Breast epithelium (tissue), 4 donors: ENCODE data around the gene LSS. TPM values are rescaled to one million over a fixed set of nuclear protein-coding genes. Genes with fewer than 3 reads are reported as not detected.

ENCODE experiments used
- DNase-seq, 2 donors: peaks; one replicate each; pipeline ENCODE4 v3.0.0-alpha.2; 2019; ENCODE audit warnings: low spot score in 2 of 2
- H3K27ac ChIP-seq, 2 donors: fragments of 200-600 bp; sonication (generic) in 1 of 2; one replicate each; pipeline ENCODE4 v1.5.1; 2016 to 2019; ENCODE audit warnings: mild to moderate bottlenecking in 1 of 2
- H3K27me3 ChIP-seq, 2 donors: fragments of 200-600 bp; sonication (generic) in 1 of 2; one replicate each; pipeline versions ENCODE4 v1.5.1 to v1.6.0; 2017 to 2019; ENCODE audit warnings: control low read depth in 1 of 2, mild to moderate bottlenecking in 1 of 2
- H3K36me3 ChIP-seq: fragments of 200-600 bp; one replicate; pipeline ENCODE4 v1.5.1; 2019
- H3K4me1 ChIP-seq, 2 donors: fragments of 200-600 bp; sonication (generic); one replicate each; pipeline ENCODE4 v1.5.1; 2016 to 2019; ENCODE audit warnings: control low read depth in 1 of 2
- H3K4me3 ChIP-seq, 3 donors: fragments of 200-600 bp; sonication (generic); 1 replicate in 2 of 3; 2 replicates in 1 of 3; pipeline ENCODE4 v1.5.1; 2016 to 2019; ENCODE audit warnings: mild to moderate bottlenecking in 3 of 3, moderate library complexity in 2 of 3
- H3K9me3 ChIP-seq, 2 donors: fragments of 200-600 bp; sonication (generic) in 1 of 2; one replicate each; pipeline ENCODE4 v1.5.1; 2016 to 2019; ENCODE audit warnings: control low read depth in 1 of 2
- CTCF ChIP-seq, 3 donors: fragments of 450-650 bp; IDR thresholded peaks; one replicate each; pipeline ENCODE4 v1.5.1; 2016 to 2017; ENCODE audit warnings: antibody characterized with exemption in 3 of 3, mild to moderate bottlenecking in 3 of 3, moderate library complexity in 3 of 3
- POLR2A ChIP-seq: fragments of 450-650 bp; IDR thresholded peaks from one replicate; pipeline ENCODE4 v1.6.1; 2016; ENCODE audit warnings: antibody characterized with exemption, mild to moderate bottlenecking, moderate library complexity
- POLR2AphosphoS5 ChIP-seq, 3 donors: sonication (generic); formaldehyde crosslinking; IDR thresholded peaks; one replicate each; pipeline ENCODE4 v1.6.1; 2017; ENCODE audit warnings: antibody characterized with exemption in 3 of 3
- intact Hi-C: fragments of 100-400 bp; cut with DNase I; formaldehyde crosslinking; loops from one replicate; pipeline ENCODE4 v1.15.1; 2023; ENCODE audit warnings: low total_unique reads
- total RNA-seq, 3 donors: library from RNA; depleted of rRNA; stranded (reverse); fragments of >200 nt; gene quantifications; one replicate each; pipeline ENCODE4 v1.1.0, GENCODE V29; 2016

LSS gene
- total RNA-seq, 3 donors from 2014 or later = 41.4 to 144 (median 56.4) TPM

DNA sequence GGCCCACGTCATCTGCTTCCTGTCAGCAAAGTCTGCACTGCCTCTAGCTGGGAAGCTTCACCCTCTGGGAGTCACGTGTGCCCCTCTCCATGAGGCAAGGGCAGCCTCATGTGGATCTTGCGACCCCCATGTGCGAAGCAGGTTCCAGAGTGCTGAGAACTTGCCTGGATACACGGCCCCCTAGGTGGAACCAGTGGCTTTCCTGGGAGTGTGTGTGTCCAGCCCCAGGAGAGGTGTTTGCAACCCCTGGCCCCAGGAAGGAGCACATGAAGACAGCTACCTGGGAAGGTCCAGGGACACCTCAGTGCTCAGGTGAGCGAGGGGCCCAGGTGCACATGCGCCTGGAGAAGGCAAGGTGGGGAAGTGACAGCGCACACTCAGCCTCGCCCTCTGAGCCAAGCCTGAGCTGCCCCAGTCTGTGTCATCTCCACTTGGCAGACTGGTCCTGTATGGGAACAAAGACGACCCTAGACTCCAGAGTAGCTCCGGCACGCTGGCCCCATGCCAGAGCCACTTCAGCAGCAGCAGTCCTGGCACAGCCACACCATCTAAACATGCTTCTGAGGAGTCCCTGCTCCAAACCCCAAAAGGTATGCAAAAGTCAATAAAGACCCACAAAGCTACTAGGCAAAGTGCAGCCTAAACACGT, 8.9 kb downstream of the LSS start:
- H3K36me3 ChIP-seq = no peaks in the 10 kb centered on the region
- DNase-seq = peak in 1 of 2 donors; percentile 52
- intact Hi-C loops = no loop called here

DNA sequence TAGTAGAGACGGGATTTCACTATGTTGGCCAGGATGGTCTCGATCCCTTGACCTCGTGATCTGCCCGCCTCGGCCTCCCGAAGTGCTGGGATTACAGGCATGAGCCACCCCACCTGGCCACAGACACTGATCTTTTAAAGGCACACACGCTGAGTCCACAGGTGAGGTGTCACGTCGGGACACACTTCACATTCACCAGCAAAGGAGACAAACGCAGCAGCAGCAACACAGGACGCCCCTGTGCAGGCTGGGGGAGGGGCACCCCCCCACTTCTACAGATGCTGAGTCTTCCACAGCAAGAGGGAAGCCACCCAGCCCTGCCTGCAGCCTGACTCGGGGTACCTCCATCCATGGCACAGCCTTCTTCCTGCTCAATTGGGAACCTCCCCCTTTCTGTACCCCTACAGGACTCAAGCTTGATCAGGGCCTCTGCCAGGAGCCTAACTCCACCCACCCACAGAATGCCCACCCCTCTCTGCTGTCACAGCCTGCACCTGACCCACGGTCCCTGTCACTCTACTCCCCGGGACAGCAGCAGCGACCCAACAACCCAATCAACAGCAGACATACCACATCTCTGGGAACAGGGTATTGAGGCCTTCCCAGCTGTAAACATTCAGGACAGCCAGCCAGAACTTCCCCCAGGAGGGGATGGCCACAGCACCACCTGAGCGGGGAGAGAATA, 9.5 kb downstream of the LSS start:
- Histone ChIP-seq H3K36me3 (no peaks in the 10 kb centered on the region), H3K4me1 (no peaks in the 10 kb centered on the region), H3K9me3 (no peaks in the 10 kb centered on the region), H3K4me3 (no peak overlapping the region), H3K27ac (no peak overlapping the region), H3K27me3 (no peaks in the 10 kb centered on the region)
- TF ChIP-seq POLR2AphosphoS5 (IDR thresholded peaks at IDR 0.05) = no peak
- no peak for TF ChIP-seq CTCF (IDR thresholded peaks at IDR 0.05)
- TF ChIP-seq POLR2A = no peak
- peak in 1 of 2 donors; percentile 50 for DNase-seq
- intact Hi-C loops = no loop called here

More for the DNA sequence above, 8.9 kb downstream of the LSS start:
- Histone ChIP-seq H3K4me3 (no peak overlapping the region), H3K4me1 (no peaks in the 10 kb centered on the region), H3K27me3 (no peaks in the 10 kb centered on the region), H3K27ac (no peak overlapping the region), H3K9me3 (no peaks in the 10 kb centered on the region)
- no peak for TF ChIP-seq CTCF (IDR thresholded peaks at IDR 0.05)
- no peak for TF ChIP-seq POLR2A
- no peak for TF ChIP-seq POLR2AphosphoS5 (IDR thresholded peaks at IDR 0.05)

DNA sequence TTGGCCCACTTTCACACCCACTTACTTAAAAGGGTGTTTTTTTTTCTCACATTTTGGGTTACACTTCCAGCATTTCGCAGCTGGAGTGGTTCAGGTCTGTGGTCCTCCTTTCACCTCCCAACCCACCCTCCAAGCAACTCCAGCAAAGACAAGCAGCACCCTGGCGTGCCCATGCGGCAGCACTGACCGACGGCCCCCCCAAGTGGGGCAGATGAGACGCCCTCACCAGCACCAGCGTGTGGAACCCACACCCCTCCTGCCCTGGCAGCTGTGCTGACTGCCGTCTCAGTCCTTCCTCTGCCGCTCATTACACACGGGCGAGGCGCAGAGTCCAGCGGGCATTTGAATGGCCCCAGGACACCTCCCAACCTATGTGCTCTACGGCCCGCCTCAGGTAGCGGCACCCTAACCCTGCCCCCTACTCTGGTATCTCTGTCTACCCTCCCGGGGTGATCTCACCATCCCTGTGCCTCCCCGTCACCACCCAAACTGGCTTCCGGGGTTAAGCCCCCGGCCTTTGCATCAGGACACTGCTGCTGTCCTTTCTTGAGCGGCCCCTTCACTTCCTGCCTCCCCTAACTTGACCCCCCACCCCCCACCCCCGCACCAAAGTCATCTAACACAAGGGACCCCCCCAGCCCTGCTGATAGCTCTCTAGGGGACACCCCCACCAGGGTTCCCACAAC, 10.9 kb downstream of the LSS start:
- Histone ChIP-seq H3K9me3 (no peaks in the 10 kb centered on the region), H3K27me3 (no peaks in the 10 kb centered on the region), H3K27ac (no peak overlapping the region), H3K4me1 (no peaks in the 10 kb centered on the region), H3K4me3 (no peak overlapping the region), H3K36me3 (no peaks in the 10 kb centered on the region)
- TF ChIP-seq POLR2AphosphoS5 (IDR thresholded peaks at IDR 0.05) (no peak), CTCF (IDR thresholded peaks at IDR 0.05) (no peak), POLR2A (no peak)
- intact Hi-C loops = no loop called here
- DNase-seq = peak in 1 of 2 donors; percentile 43

DNA sequence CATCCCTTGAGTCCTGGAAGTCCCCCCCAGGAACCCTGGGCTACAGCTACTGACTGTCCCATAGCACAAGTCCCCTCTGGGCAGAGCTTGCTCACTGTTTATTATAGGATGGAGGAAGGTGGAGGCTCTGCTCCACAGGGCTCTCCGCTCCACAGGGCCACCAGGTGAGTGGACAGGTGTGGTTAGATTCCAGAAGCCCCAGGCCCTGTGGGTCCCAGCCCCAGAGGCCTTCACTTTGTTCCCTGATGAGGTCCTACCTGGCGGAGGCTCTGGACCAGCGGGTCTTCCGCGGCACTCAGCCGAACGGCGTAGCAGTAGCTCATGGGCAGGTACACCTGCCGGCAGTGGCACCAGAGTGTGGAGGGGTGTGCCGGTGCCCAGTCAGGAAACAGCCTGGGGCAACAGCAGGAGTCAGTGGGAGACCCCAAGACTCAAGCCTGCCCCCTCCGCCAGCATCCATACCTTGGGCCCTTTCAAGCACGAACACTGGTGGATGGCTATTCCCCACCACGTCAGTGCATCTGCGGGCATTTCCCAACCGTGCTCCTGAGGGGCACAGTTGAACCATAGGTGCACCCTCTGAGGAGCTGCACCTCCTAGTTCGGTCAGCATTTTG, 12.3 kb downstream of the LSS start:
- no peaks in the 10 kb centered on the region for H3K9me3 ChIP-seq
- no peaks in the 10 kb centered on the region for H3K4me1 ChIP-seq
- intact Hi-C loops = no loop called here
- H3K27me3 ChIP-seq = no peaks in the 10 kb centered on the region
- H3K4me3 ChIP-seq = no peak overlapping the region
- TF ChIP-seq POLR2AphosphoS5 (IDR thresholded peaks at IDR 0.05) (no peak), CTCF (IDR thresholded peaks at IDR 0.05) (no peak), POLR2A (no peak)
- peak in 1 of 2 donors; percentile 30 for DNase-seq
- no peaks in the 10 kb centered on the region for H3K36me3 ChIP-seq
- H3K27ac ChIP-seq = no peak overlapping the region
